HUES48 (cell line): Measurements from ENCODE around the gene FHL3.

ENCODE experiments used
- H3K27ac ChIP-seq: one replicate; pipeline ENCODE4 v1.7.0; 2013; ENCODE audit warnings: low read depth, low read length, inconsistent platforms
- H3K27me3 ChIP-seq: 2 replicates; pipeline ENCODE4 v1.6.1; 2013; ENCODE audit warnings: mild to moderate bottlenecking, low read length; ENCODE audit not compliant: control insufficient read depth, insufficient read depth
- H3K36me3 ChIP-seq: 2 replicates; pipeline ENCODE4 v1.6.1; 2013; ENCODE audit warnings: low read length; ENCODE audit not compliant: control insufficient read depth, insufficient read depth
- H3K4me1 ChIP-seq: 2 replicates; pipeline ENCODE4 v1.6.1; 2013; ENCODE audit warnings: mild to moderate bottlenecking, low read length; ENCODE audit not compliant: control insufficient read depth, insufficient read depth
- H3K4me3 ChIP-seq: 2 replicates; pipeline ENCODE4 v1.5.1; 2013; ENCODE audit warnings: mild to moderate bottlenecking, low read depth, low read length
- H3K9ac ChIP-seq: 2 replicates; pipeline ENCODE4 v1.6.1; 2013; ENCODE audit warnings: mild to moderate bottlenecking, low read depth, low read length, moderate library complexity
- H3K9me3 ChIP-seq: 2 replicates; pipeline ENCODE4 v1.6.1; 2013; ENCODE audit warnings: low read length; ENCODE audit not compliant: control insufficient read depth, insufficient read depth

Gene FHL3

DNA sequence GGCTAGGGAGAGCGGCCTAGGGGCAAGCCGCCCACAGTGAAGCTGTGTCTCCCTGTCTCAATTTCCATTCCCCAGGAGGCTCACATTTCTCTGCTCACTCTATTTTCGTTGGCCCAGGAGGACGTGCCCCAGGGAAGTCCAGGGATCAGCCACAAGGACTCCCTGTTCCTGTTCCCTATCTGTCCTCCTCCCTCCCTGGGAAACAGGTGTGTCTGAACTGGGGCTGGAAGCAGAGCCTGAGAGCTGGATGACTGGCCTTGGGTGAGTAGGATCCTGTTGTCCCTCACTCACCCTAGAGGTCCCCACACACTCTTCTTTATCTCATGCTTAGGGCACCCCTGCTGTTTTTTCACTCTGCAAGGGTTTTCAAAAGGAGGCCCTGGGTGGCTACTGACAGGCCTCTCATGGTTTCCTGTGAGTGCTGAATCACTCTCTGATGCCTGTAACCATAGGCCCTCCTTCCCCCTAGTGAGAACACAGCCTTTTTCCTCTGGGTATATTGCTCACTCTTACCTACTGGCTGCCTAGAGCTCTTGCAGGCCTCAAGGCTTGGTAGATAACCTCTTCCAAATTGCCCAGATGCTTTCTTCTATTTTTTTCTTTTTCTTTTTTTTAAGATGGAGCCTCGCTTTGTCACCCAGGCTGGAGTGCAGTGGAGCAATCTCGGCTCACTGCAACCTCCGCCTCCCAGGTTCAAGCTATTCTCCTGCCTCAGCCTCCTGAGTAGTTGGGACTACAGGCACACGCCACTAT lies 4.0 kb upstream of the FHL3 start:
- Histone ChIP-seq H3K4me1 (peaks cover 25% of the 10 kb centered on the region), H3K27ac (peak overlapping the region; percentile 82)

GRCh38 chr1:38006008-38006828 lies 904 bp upstream of the FHL3 start:
- peaks cover 37% of the 10 kb centered on the region for H3K4me1 ChIP-seq
- H3K4me3 ChIP-seq = peak overlapping the region; percentile 54
- H3K36me3 ChIP-seq = no peaks in the 10 kb centered on the region
- H3K27ac ChIP-seq = peak overlapping the region; percentile 26
- no peaks in the 10 kb centered on the region for H3K27me3 ChIP-seq
- no peaks in the 10 kb centered on the region for H3K9me3 ChIP-seq
- no peak overlapping the region for H3K9ac ChIP-seq

More for the DNA sequence above, 4.0 kb upstream of the FHL3 start:
- H3K4me3 ChIP-seq = no peak overlapping the region
- no peak overlapping the region for H3K9ac ChIP-seq
- 0 out of 2 replicates have a peak, but pooled peaks cover 5% of the 10 kb centered on the region for H3K36me3 ChIP-seq
- no peaks in the 10 kb centered on the region for H3K27me3 ChIP-seq
- H3K9me3 ChIP-seq = no peaks in the 10 kb centered on the region

GRCh38 chr1:38004284-38005108 lies 818 bp downstream of the FHL3 start:
- H3K36me3 ChIP-seq = no peaks in the 10 kb centered on the region
- peaks cover 54% of the 10 kb centered on the region for H3K4me1 ChIP-seq
- H3K27me3 ChIP-seq = no peaks in the 10 kb centered on the region
- no peaks in the 10 kb centered on the region for H3K9me3 ChIP-seq
- no peak overlapping the region for H3K27ac ChIP-seq
- peak overlapping the region; percentile 32 for H3K9ac ChIP-seq
- H3K4me3 ChIP-seq = peak overlapping the region; percentile 71

- peak overlapping the region; percentile 71 for H3K4me3 ChIP-seq
- H3K9me3 ChIP-seq = no peaks in the 10 kb centered on the region
- H3K4me1 ChIP-seq = peaks cover 51% of the 10 kb centered on the region
- peaks cover 4% of the 10 kb centered on the region for H3K36me3 ChIP-seq
- no peaks in the 10 kb centered on the region for H3K27me3 ChIP-seq
- H3K9ac ChIP-seq = no peak overlapping the region
- H3K27ac ChIP-seq = no peak overlapping the region
Measured at GRCh38 chr1:38003261-38004250, 1.8 kb downstream of the FHL3 start.

DNA sequence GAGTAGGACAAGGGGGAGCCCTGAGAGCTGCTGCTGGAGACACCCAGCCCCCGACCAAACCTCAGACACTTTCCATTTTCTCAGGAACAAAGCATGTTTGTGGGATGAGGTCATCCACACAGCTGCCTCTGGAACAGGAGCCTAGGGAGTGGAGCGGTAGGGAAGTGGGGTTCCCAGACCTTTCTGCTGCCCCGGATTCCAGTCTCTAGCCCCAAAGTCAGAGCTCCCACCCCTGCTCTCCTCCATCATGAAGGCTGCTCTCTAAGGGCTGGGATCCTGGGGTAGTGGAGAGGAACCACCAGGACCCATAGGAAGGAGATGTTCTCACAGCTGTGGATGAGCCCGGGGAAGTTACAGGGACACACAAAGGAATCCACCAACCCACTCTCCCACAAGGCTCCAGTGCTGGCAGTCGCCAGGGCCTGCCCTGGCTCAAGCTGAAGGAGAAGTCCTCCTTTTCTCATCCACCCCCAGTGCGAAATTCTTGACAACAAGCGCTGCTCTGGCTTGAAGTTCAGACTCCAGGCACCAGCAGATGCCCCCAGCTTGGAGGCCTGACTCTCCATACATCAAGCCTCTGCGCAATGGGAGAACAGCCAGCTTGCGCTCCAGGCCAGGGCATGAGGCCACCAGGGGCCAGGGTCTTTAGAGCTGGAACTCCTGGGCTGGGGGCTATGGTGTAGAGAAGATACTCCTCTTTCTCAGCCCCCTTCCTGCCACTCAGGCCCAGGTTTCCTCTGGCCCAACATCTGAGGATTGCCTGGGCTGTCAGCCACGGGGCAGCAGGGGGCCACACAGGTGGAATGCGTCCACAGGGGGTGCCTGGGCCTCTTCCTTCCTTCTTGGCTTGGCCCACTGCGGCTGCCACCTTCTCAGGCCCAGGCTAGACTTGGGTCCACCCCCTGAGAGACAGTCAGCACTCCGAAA lies 4.5 kb downstream of the FHL3 start:
- Histone ChIP-seq H3K4me1 (peaks cover 52% of the 10 kb centered on the region), H3K9ac (peak overlapping the region; percentile 5), H3K27ac (peak overlapping the region; percentile 87), H3K9me3 (no peaks in the 10 kb centered on the region), H3K27me3 (no peaks in the 10 kb centered on the region), H3K36me3 (peaks cover 17% of the 10 kb centered on the region), H3K4me3 (no peak overlapping the region)

DNA sequence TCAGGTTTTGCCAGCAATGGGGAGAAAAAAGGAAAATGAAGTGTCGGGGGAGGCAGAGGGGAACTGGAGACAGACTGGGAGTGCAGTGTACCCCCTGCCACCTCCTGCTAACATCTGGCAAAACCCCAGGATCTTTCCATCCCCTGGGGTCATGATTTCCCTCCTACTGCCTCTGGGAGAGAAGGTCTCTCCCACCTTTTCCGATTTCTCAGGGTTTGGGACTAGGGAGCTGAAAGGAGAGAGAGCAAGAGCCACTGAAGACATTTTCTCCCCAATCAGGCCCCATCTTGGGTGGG lies 5.1 kb downstream of the FHL3 start:
- H3K9ac ChIP-seq = peak overlapping the region; percentile 5; the same call in 1 of the 2 replicates
- H3K36me3 ChIP-seq = peaks cover 17% of the 10 kb centered on the region
- peaks cover 53% of the 10 kb centered on the region for H3K4me1 ChIP-seq
- peak overlapping the region; percentile 87 for H3K27ac ChIP-seq
- H3K27me3 ChIP-seq = no peaks in the 10 kb centered on the region
- no peaks in the 10 kb centered on the region for H3K9me3 ChIP-seq
- H3K4me3 ChIP-seq = no peak overlapping the region

DNA sequence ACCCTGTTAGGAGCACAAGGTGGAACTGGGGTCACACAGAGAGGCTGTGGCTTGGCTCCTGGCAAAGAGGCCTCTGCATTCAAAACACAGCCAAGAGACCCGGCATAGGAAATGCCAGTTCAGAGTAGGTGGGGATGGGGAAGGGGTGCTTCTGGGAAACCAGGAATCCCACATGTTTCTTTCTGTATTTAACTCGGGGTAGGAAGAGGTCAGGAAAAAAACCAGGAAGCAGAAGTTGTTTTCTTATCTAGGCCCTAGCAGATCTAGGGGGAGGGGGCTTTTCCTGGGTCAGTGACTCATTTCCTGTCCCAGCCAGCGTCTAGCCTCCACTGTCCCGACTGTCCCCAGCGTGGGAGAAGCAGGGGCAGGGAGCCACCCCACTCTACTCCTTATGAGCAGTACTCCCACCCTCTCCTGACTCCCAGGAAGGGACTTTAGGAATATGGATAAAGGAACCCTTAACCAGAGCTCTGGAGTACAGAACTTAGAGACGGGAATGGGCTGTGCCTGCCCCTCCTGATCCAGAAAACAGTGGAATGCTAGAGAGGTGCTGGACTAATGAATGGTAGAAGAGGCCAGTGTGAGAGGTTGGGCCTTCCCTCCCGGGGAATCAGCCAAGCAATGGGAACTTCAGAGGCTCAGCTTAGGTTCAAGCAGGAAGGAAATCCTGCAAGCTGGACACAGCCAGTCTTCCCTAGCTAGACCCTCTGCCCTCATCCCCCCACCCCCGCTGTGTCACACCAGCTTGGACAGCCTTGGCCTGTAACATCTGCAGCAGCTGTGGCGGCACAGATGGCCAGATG lies 5.7 kb downstream of the FHL3 start:
- no peaks in the 10 kb centered on the region for H3K9me3 ChIP-seq
- peak overlapping the region; percentile 87 for H3K27ac ChIP-seq
- H3K27me3 ChIP-seq = no peaks in the 10 kb centered on the region
- peaks cover 56% of the 10 kb centered on the region for H3K4me1 ChIP-seq
- H3K4me3 ChIP-seq = no peak overlapping the region
- H3K36me3 ChIP-seq = peaks cover 17% of the 10 kb centered on the region
- peak overlapping the region; percentile 5; the same call in 1 of the 2 replicates for H3K9ac ChIP-seq

DNA sequence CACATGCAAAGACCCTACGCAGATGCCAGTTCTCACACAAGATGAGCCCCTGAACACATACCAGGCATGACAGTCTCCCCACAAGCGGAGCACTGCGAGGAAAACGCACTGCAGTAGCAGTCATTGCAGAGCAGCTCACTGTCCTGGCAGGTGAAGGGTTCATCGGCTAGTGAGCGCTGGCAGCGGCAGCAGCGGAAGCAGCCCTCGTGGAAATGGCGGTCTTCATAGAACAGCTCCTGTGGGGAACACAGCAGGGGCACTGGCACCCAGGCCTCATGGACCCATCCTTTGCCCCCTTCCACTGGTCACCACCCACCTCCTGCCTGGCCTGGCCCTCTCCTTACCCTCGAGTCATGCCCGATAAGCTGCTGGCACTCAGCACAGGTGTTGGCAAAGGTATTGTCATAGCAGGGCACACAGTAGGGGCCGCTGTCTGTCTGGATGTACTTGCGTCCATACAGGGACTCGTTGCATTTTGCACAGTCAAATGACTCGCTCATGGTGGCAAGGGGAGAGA lies 6.3 kb downstream of the FHL3 start:
- Histone ChIP-seq H3K9me3 (no peaks in the 10 kb centered on the region), H3K4me1 (peaks cover 49% of the 10 kb centered on the region), H3K36me3 (peaks cover 17% of the 10 kb centered on the region), H3K27me3 (no peaks in the 10 kb centered on the region), H3K9ac (no peak overlapping the region), H3K4me3 (no peak overlapping the region), H3K27ac (peak overlapping the region; percentile 87)
